Neural cell (in vitro differentiated cells): Measurements from ENCODE around the gene DDX1. TPM values are rescaled to one million over a fixed set of nuclear protein-coding genes. Genes with fewer than 3 reads are reported as not detected.

Experiments used
- H2AFZ ChIP-seq: fragments of 200-600, 300-800 bp; sonication (generic), shearing (Covaris generic); 2 replicates; pipeline ENCODE4 v1.6.0; 2014; ENCODE audit warnings: low read depth, mild to moderate bottlenecking, antibody characterized with exemption, low read length, moderate library complexity
- H3F3A ChIP-seq: fragments of 200-600 bp; shearing (Covaris generic); 2 replicates; pipeline ENCODE4 v1.6.1; 2016; ENCODE audit warnings: mild to moderate bottlenecking, moderate library complexity, mixed read lengths, antibody characterized with exemption, low read length; ENCODE audit not compliant: insufficient read depth, poor library complexity, severe bottlenecking
- H3K27ac ChIP-seq: fragments of 200-600, 300-800 bp; sonication (generic), shearing (Covaris generic); 2 replicates; pipeline ENCODE4 v1.5.1; 2014; ENCODE audit warnings: mild to moderate bottlenecking, low read length, moderate library complexity
- H3K27me3 ChIP-seq: fragments of 300-800, 200-600 bp; sonication (generic), shearing (Covaris generic); 2 replicates; pipeline ENCODE4 v1.6.0; 2014; ENCODE audit warnings: mild to moderate bottlenecking, low read depth, low read length, moderate library complexity; ENCODE audit not compliant: insufficient read depth
- H3K36me3 ChIP-seq: fragments of 300-800, 200-600 bp; sonication (generic), shearing (Covaris generic); 2 replicates; pipeline ENCODE4 v1.5.1; 2014; ENCODE audit warnings: mild to moderate bottlenecking, antibody characterized with exemption, low read length, moderate library complexity; ENCODE audit not compliant: insufficient read depth
- H3K4me2 ChIP-seq: fragments of 300-800, 200-600 bp; sonication (generic), shearing (Covaris generic); 2 replicates; pipeline ENCODE4 v1.6.0; 2014; ENCODE audit warnings: mild to moderate bottlenecking, low read length
- H3K4me3 ChIP-seq: fragments of 300-800, 200-600 bp; sonication (generic), shearing (Covaris generic); 2 replicates; pipeline ENCODE4 v1.5.1; 2014; ENCODE audit warnings: mild to moderate bottlenecking, low read length, moderate library complexity
- H3K79me2 ChIP-seq: fragments of 200-600 bp; shearing (Covaris generic); replicated peaks from 2 replicates; pipeline ENCODE4 v1.6.0; 2014; ENCODE audit warnings: mild to moderate bottlenecking, low read length, moderate library complexity; ENCODE audit not compliant: insufficient read depth
- H3K9ac ChIP-seq: fragments of 300-800, 200-600 bp; sonication (generic), shearing (Covaris generic); 2 replicates; pipeline ENCODE4 v1.6.1; 2016; ENCODE audit warnings: mild to moderate bottlenecking, low read length, mixed read lengths
- H3K9me2 ChIP-seq: fragments of 200-600 bp; shearing (Covaris generic); 2 replicates; pipeline ENCODE4 v1.6.1; 2016; ENCODE audit warnings: mild to moderate bottlenecking, low read length, mixed read lengths; ENCODE audit not compliant: insufficient read depth
- H3K9me3 ChIP-seq: fragments of 200-600, 300-800 bp; sonication (generic), shearing (Covaris generic); 2 replicates; pipeline ENCODE4 v1.6.1; 2016; ENCODE audit warnings: mild to moderate bottlenecking, mixed run types, low read length, moderate library complexity, mixed read lengths
- H4K20me1 ChIP-seq: fragments of 200-600 bp; shearing (Covaris generic); 2 replicates; pipeline ENCODE4 v1.6.1; 2016; ENCODE audit warnings: mild to moderate bottlenecking, mixed run types; ENCODE audit not compliant: insufficient read depth
- CTCF ChIP-seq: fragments of 450-650 bp; IDR thresholded peaks from 2 replicates; pipeline ENCODE4 v1.5.1; 2014; ENCODE audit warnings: antibody characterized with exemption, mild to moderate bottlenecking, moderate library complexity; ENCODE audit not compliant: poor library complexity, severe bottlenecking
- EP300 ChIP-seq: fragments of 450-650 bp; conservative IDR thresholded peaks from 2 replicates; pipeline ENCODE4 v1.6.1; 2014; ENCODE audit warnings: antibody characterized with exemption, mild to moderate bottlenecking, moderate library complexity; ENCODE audit not compliant: poor library complexity, severe bottlenecking
- EZH2 ChIP-seq: fragments of 200-600, 300-800 bp; shearing (Covaris generic), sonication (generic); IDR thresholded peaks from 2 replicates; pipeline ENCODE4 v1.6.1; 2014; ENCODE audit warnings: antibody characterized with exemption, low read length, borderline replicate concordance, mild to moderate bottlenecking; ENCODE audit not compliant: insufficient read depth, poor library complexity, severe bottlenecking
- MXI1 ChIP-seq: fragments of 450-650 bp; conservative IDR thresholded peaks from 2 replicates; pipeline ENCODE4 v1.6.1; 2014; ENCODE audit warnings: antibody characterized with exemption, mild to moderate bottlenecking; ENCODE audit not compliant: poor library complexity, severe bottlenecking
- POLR2AphosphoS5 ChIP-seq: IDR thresholded peaks from 2 replicates; pipeline ENCODE4 v1.6.1; 2012
- RAD21 ChIP-seq: fragments of 450-650 bp; conservative IDR thresholded peaks from 2 replicates; pipeline ENCODE4 v1.6.1; 2014; ENCODE audit warnings: antibody characterized with exemption, mild to moderate bottlenecking, moderate library complexity
- REST ChIP-seq: IDR thresholded peaks from 2 replicates; pipeline ENCODE4 v1.6.1; 2012; ENCODE audit warnings: borderline replicate concordance
- SMC3 ChIP-seq: fragments of 450-650 bp; conservative IDR thresholded peaks from 2 replicates; pipeline ENCODE4 v1.6.1; 2014; ENCODE audit warnings: antibody characterized with exemption, mild to moderate bottlenecking, moderate library complexity; ENCODE audit not compliant: poor library complexity
- TAF1 ChIP-seq: IDR thresholded peaks from 2 replicates; pipeline ENCODE4 v1.6.1; 2012; ENCODE audit warnings: low read depth
- polyA plus RNA-seq: library from polyadenylated mRNA; depleted of rRNA; stranded (reverse); fragments of >200 nt; gene quantifications from 2 replicates; pipeline ENCODE4 v1.2.3, GENCODE V29; 2014

The DDX1 gene
- polyA plus RNA-seq, 1 donor from 2014 or later: 159 TPM

DNA sequence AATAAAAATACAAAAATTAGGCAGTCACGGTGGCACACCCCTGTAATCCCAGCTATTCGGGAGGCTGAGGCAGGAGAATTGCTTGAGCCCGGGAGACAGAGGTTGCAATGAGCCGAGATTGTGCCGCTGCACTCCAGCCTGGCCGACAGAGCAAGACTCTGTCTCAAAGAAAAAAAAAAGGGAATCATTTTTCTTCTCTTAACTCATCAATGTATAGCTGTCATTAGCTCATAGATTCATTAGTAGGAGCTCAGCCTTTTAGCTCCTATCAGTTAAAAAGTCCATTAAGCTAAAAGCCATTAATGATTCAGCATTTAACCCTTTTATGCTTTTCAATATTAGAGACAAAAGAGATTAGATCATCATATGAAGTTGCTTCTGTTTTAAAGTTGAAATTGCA lies 24.8 kb upstream of the DDX1 start:
- Histone ChIP-seq H3K36me3 (no peaks in the 10 kb centered on the region), H3F3A (peaks cover 1% of the 10 kb centered on the region), H3K4me3 (no peak overlapping the region), H3K27ac (no peak overlapping the region), H3K9me2 (no peaks in the 10 kb centered on the region), H4K20me1 (no peaks in the 10 kb centered on the region), H2AFZ (no peak overlapping the region), H3K27me3 (no peaks in the 10 kb centered on the region), H3K79me2 (no peaks in the 10 kb centered on the region), H3K4me2 (no peak overlapping the region), H3K9ac (no peak overlapping the region), H3K9me3 (no peaks in the 10 kb centered on the region)
- TF ChIP-seq REST (no peak), EZH2 (no peak), POLR2AphosphoS5 (no peak), TAF1 (no peak), EP300 (no peak), SMC3 (no peak), MXI1 (no peak), RAD21 (no peak), CTCF (no peak)

GRCh38 chr2:15568874-15569273 lies 22.8 kb upstream of the DDX1 start:
- Histone ChIP-seq H3K36me3 (no peaks in the 10 kb centered on the region), H3K4me3 (no peak overlapping the region), H3K27me3 (no peaks in the 10 kb centered on the region), H3K9ac (no peak overlapping the region), H3K4me2 (no peak overlapping the region), H3K79me2 (no peaks in the 10 kb centered on the region), H3K9me3 (no peaks in the 10 kb centered on the region), H4K20me1 (no peaks in the 10 kb centered on the region), H3K9me2 (no peaks in the 10 kb centered on the region), H3F3A (no peaks in the 10 kb centered on the region), H2AFZ (no peak overlapping the region), H3K27ac (no peak overlapping the region)
- TF ChIP-seq REST: no peak
- no peak for TF ChIP-seq TAF1
- no peak for TF ChIP-seq MXI1
- no peak for TF ChIP-seq EP300
- no peak for TF ChIP-seq CTCF
- no peak for TF ChIP-seq POLR2AphosphoS5
- no peak for TF ChIP-seq EZH2
- TF ChIP-seq RAD21: no peak
- TF ChIP-seq SMC3: no peak
